Neural progenitor cell (in vitro differentiated cells): ENCODE data around the gene DCTN3. TPM values are rescaled to one million over a fixed set of nuclear protein-coding genes. Genes with fewer than 3 reads are reported as not detected.

ENCODE experiments used
- DNase-seq: peaks from one replicate; pipeline ENCODE4 v3.0.0-alpha.2; 2016; ENCODE audit warnings: low spot score
- H2AFZ ChIP-seq: fragments of 200-600 bp; sonication (generic); replicated peaks from 2 replicates; pipeline ENCODE4 v1.6.1; 2016; ENCODE audit warnings: antibody characterized with exemption
- H3F3A ChIP-seq: fragments of 200-600 bp; sonication (generic); 2 replicates; pipeline ENCODE4 v1.6.1; 2016; ENCODE audit warnings: antibody characterized with exemption, low read depth
- H3K27ac ChIP-seq: fragments of 200-600 bp; sonication (generic); 2 replicates; pipeline ENCODE4 v1.5.1; 2016; ENCODE audit warnings: mild to moderate bottlenecking
- H3K27me3 ChIP-seq: fragments of 200-600 bp; sonication (generic); 2 replicates; pipeline ENCODE4 v1.6.1; 2016; ENCODE audit warnings: mild to moderate bottlenecking, moderate library complexity
- H3K36me3 ChIP-seq: fragments of 200-600 bp; sonication (generic); 2 replicates; pipeline ENCODE4 v1.5.1; 2016
- H3K4me1 ChIP-seq: fragments of 200-600 bp; sonication (generic); 2 replicates; pipeline ENCODE4 v1.6.1; 2016; ENCODE audit warnings: mixed run types
- H3K4me2 ChIP-seq: fragments of 200-600 bp; sonication (generic); 2 replicates; pipeline ENCODE4 v1.6.1; 2016
- H3K4me3 ChIP-seq: fragments of 200-600 bp; sonication (generic); 2 replicates; pipeline ENCODE4 v1.5.1; 2016
- H3K79me2 ChIP-seq: fragments of 200-600 bp; sonication (generic); 2 replicates; pipeline ENCODE4 v1.6.1; 2016; ENCODE audit warnings: low read depth
- H3K9ac ChIP-seq: fragments of 200-600 bp; sonication (generic); 2 replicates; pipeline ENCODE4 v1.6.1; 2016
- H3K9me3 ChIP-seq: fragments of 200-600 bp; sonication (generic); 2 replicates; pipeline ENCODE4 v1.5.1; 2016; ENCODE audit warnings: low read depth
- H4K20me1 ChIP-seq: fragments of 200-600 bp; sonication (generic); 2 replicates; pipeline ENCODE4 v1.6.1; 2016; ENCODE audit warnings: low read depth
- H3K27ac Mint-ChIP-seq: 3 replicates; pipeline ENCODE4 v1.8.0; 2021; ENCODE audit warnings: mixed read lengths
- H3K27me3 Mint-ChIP-seq: 2 replicates; pipeline ENCODE4 v1.8.0; 2022; ENCODE audit warnings: low read depth, mild to moderate bottlenecking, inconsistent platforms, moderate library complexity, mixed read lengths; ENCODE audit not compliant: insufficient read depth
- H3K36me3 Mint-ChIP-seq: 3 replicates; pipeline ENCODE4 v1.8.0; 2021; ENCODE audit warnings: mixed read lengths
- H3K4me1 Mint-ChIP-seq: 3 replicates; pipeline ENCODE4 v1.8.0; 2021; ENCODE audit warnings: mixed read lengths
- H3K4me3 Mint-ChIP-seq: 3 replicates; pipeline ENCODE4 v1.8.0; 2021; ENCODE audit warnings: mild to moderate bottlenecking, moderate library complexity, mixed read lengths
- H3K9me3 Mint-ChIP-seq: 3 replicates; pipeline ENCODE4 v1.8.0; 2020; ENCODE audit warnings: mixed read lengths
- EZH2 ChIP-seq: fragments of 200-600 bp; sonication (generic); IDR thresholded peaks from 2 replicates; pipeline ENCODE4 v1.6.1; 2017; ENCODE audit warnings: antibody characterized with exemption, mild to moderate bottlenecking, moderate library complexity
- EZH2phosphoT487 ChIP-seq: fragments of 200-600 bp; sonication (generic); IDR thresholded peaks from 2 replicates; pipeline ENCODE4 v1.6.1; 2017; ENCODE audit warnings: antibody characterized with exemption
- total RNA-seq: library from RNA; depleted of rRNA; stranded (reverse); fragments of >200 nt; gene quantifications from 2 replicates; pipeline ENCODE4 v1.2.3, GENCODE V29; 2015; ENCODE audit warnings: low replicate concordance
- TF ChIP-seq, protein P1 (sequence below): fragments of 200-600 bp; sonication (generic); IDR thresholded peaks from 2 replicates; pipeline ENCODE4 v1.5.1; 2017; ENCODE audit warnings: antibody characterized with exemption, mild to moderate bottlenecking

Gene DCTN3
- total RNA-seq, 1 donor from 2014 or later: 45.6 TPM

DNA sequence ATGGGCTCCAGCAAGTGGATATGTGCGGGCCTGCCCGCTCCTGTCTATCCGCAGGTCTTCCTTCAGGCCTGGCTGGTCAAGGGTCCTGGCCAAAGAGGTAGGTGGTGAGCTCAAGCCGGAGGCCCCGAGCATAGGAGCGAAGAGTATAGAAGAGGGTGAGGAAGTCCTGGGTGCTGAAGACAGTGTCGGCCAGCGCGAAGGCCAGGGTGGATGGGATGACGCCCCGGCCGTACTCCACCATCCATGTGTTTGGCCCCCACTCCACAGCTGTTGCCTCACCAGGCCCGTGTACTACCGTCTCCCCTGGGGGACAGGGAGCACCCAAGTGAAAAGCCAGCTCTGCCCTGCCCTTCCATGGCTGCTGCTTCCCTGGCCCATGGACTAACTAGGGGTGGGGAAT is 15.3 kb upstream of the DCTN3 start:
- H3K4me2 ChIP-seq: no peak overlapping the region
- no peak overlapping the region for H3K27ac ChIP-seq
- TF ChIP-seq EZH2phosphoT487: no peak
- no peak for TF ChIP-seq EZH2
- TF ChIP-seq, protein P1, sequence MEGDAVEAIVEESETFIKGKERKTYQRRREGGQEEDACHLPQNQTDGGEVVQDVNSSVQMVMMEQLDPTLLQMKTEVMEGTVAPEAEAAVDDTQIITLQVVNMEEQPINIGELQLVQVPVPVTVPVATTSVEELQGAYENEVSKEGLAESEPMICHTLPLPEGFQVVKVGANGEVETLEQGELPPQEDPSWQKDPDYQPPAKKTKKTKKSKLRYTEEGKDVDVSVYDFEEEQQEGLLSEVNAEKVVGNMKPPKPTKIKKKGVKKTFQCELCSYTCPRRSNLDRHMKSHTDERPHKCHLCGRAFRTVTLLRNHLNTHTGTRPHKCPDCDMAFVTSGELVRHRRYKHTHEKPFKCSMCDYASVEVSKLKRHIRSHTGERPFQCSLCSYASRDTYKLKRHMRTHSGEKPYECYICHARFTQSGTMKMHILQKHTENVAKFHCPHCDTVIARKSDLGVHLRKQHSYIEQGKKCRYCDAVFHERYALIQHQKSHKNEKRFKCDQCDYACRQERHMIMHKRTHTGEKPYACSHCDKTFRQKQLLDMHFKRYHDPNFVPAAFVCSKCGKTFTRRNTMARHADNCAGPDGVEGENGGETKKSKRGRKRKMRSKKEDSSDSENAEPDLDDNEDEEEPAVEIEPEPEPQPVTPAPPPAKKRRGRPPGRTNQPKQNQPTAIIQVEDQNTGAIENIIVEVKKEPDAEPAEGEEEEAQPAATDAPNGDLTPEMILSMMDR: no peak
- no peak overlapping the region for H3K9ac ChIP-seq
- peaks cover 25% of the 10 kb centered on the region for H3K4me1 ChIP-seq
- peaks cover 24% of the 10 kb centered on the region for H3K27me3 ChIP-seq
- no peak overlapping the region for H2AFZ ChIP-seq
- Mint-ChIP-seq H3K4me3 (peak overlapping the region; percentile 74), H3K27me3 (peaks cover 10% of the 10 kb centered on the region), H3K36me3 (peaks cover 2% of the 10 kb centered on the region), H3K9me3 (peaks cover under 1% of the 10 kb centered on the region), H3K4me1 (peaks cover 24% of the 10 kb centered on the region), H3K27ac (no peak overlapping the region)
- peaks cover 34% of the 10 kb centered on the region for H3F3A ChIP-seq
- H3K4me3 ChIP-seq: no peak overlapping the region
- no peak for DNase-seq
- H3K9me3 ChIP-seq: no peaks in the 10 kb centered on the region
- peaks cover 15% of the 10 kb centered on the region for H3K79me2 ChIP-seq
- peaks cover 17% of the 10 kb centered on the region for H4K20me1 ChIP-seq
- H3K36me3 ChIP-seq: no peaks in the 10 kb centered on the region

DNA sequence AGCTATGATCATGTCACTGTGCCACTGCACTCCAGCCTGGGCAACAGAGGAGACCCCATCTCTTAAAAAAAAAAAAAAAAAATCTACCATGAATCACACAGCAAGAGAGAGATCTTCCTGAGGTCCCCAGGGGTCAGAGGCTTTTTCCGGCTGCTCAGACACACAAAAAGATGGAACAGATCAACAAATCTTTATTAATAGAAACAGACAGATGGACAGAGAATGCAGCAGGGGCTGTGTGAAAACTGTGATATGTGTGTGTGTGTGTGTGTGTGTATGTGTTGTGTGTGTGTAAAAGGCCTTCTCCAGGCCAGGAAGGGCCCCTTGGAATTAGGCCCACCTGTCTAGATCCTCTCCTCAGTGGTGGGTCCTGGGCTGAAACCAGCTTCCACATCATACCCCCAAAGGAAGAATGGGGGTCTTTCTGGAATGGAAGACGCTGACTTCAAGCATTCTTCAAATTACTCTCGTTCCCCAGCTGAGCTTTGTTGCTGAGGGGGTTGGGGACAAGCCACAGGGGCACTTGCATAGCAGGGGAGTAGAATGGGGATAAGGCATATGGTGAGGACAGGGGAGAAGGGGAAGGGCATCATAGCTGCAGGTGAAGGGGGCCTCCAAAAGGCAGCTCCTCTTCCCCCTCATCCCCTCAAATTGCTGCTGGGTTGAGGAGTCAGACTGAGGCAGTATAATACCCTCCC is 14.4 kb upstream of the DCTN3 start:
- no peak overlapping the region for H3K27ac Mint-ChIP-seq
- Histone ChIP-seq H3K36me3 (no peaks in the 10 kb centered on the region), H3K9me3 (no peaks in the 10 kb centered on the region), H3K4me1 (peaks cover 29% of the 10 kb centered on the region), H3F3A (peaks cover 39% of the 10 kb centered on the region), H2AFZ (no peak overlapping the region), H3K27me3 (peaks cover 33% of the 10 kb centered on the region), H4K20me1 (peaks cover 17% of the 10 kb centered on the region), H3K4me2 (no peak overlapping the region), H3K79me2 (peaks cover 15% of the 10 kb centered on the region), H3K9ac (no peak overlapping the region), H3K27ac (no peak overlapping the region), H3K4me3 (no peak overlapping the region)
- peaks cover 18% of the 10 kb centered on the region for H3K27me3 Mint-ChIP-seq
- TF ChIP-seq, protein P1: no peak
- TF ChIP-seq EZH2phosphoT487: no peak
- no peak for TF ChIP-seq EZH2
- H3K4me3 Mint-ChIP-seq: peak overlapping the region; percentile 48
- peaks cover 26% of the 10 kb centered on the region for H3K4me1 Mint-ChIP-seq
- H3K36me3 Mint-ChIP-seq: peaks cover 2% of the 10 kb centered on the region
- peaks cover 2% of the 10 kb centered on the region for H3K9me3 Mint-ChIP-seq
- DNase-seq: no peak

- Histone ChIP-seq H3K36me3 (no peaks in the 10 kb centered on the region), H3K9ac (no peak overlapping the region), H3F3A (peaks cover 43% of the 10 kb centered on the region), H3K4me3 (no peak overlapping the region), H2AFZ (no peak overlapping the region), H3K79me2 (peaks cover 15% of the 10 kb centered on the region), H3K4me2 (peak overlapping the region; percentile 61), H3K4me1 (peaks cover 35% of the 10 kb centered on the region), H4K20me1 (peaks cover 17% of the 10 kb centered on the region), H3K27me3 (peaks cover 40% of the 10 kb centered on the region), H3K9me3 (no peaks in the 10 kb centered on the region), H3K27ac (no peak overlapping the region)
- Mint-ChIP-seq H3K9me3 (peaks cover 2% of the 10 kb centered on the region), H3K4me3 (peak overlapping the region; percentile 41), H3K27me3 (peaks cover 25% of the 10 kb centered on the region), H3K36me3 (peaks cover 2% of the 10 kb centered on the region), H3K4me1 (peaks cover 32% of the 10 kb centered on the region), H3K27ac (no peak overlapping the region)
- DNase-seq: peak; percentile 84
- no peak for TF ChIP-seq EZH2phosphoT487
- TF ChIP-seq, protein P1: peak; percentile 92
- no peak for TF ChIP-seq EZH2
These were observed 13.7 kb upstream of the DCTN3 start for GRCh38 chr9:34633851-34634550.
